MM.1S (cell line): Measurements from ENCODE around the gene MRO.

ENCODE experiments used
- CTCF ChIP-seq: fragments of 300-600 bp; sonication (generic); IDR thresholded peaks from 2 replicates; pipeline ENCODE4 v1.5.1; 2016; ENCODE audit warnings: antibody characterized with exemption, low read length, mixed read lengths
- EZH2 ChIP-seq: fragments of 300-600 bp; sonication (generic); optimal IDR thresholded peaks from 2 replicates; pipeline ENCODE3; 2017; ENCODE audit warnings: low read depth, mild to moderate bottlenecking, antibody characterized with exemption, low read length, mixed read lengths

GRCh38 chr18:50753311-50753710, 66.5 kb downstream of the MRO start:
- no peak for TF ChIP-seq CTCF
- TF ChIP-seq EZH2: no peak
